Endothelial cell (in vitro differentiated cells): ENCODE data around the gene RHO. TPM values are rescaled to one million over a fixed set of nuclear protein-coding genes. Genes with fewer than 3 reads are reported as not detected.
A peak's percentile ranks its signal among the peaks of the same experiment; 100 is the strongest.

Experiments
- DNase-seq: peaks from one replicate; pipeline ENCODE4 v3.0.0; 2021; ENCODE audit warnings: low spot score
- H3K27ac Mint-ChIP-seq: one replicate; pipeline ENCODE4 v1.8.0; 2021; ENCODE audit warnings: mixed read lengths, inconsistent platforms; ENCODE audit not compliant: unreplicated experiment
- H3K27me3 Mint-ChIP-seq: one replicate; pipeline ENCODE4 v1.8.0; 2021; ENCODE audit warnings: mild to moderate bottlenecking, moderate library complexity, mixed read lengths, inconsistent platforms; ENCODE audit not compliant: unreplicated experiment
- H3K36me3 Mint-ChIP-seq: one replicate; pipeline ENCODE4 v1.8.0; 2021; ENCODE audit warnings: mild to moderate bottlenecking, low read depth, mixed read lengths, inconsistent platforms; ENCODE audit not compliant: unreplicated experiment
- H3K4me1 Mint-ChIP-seq: one replicate; pipeline ENCODE4 v1.8.0; 2021; ENCODE audit warnings: mild to moderate bottlenecking, mixed read lengths, inconsistent platforms; ENCODE audit not compliant: unreplicated experiment
- H3K4me3 Mint-ChIP-seq: one replicate; pipeline ENCODE4 v1.8.0; 2021; ENCODE audit warnings: mild to moderate bottlenecking, mixed read lengths, inconsistent platforms; ENCODE audit not compliant: unreplicated experiment
- H3K9me3 Mint-ChIP-seq: one replicate; pipeline ENCODE4 v1.8.0; 2021; ENCODE audit warnings: mixed read lengths, inconsistent platforms; ENCODE audit not compliant: unreplicated experiment
- CTCF ChIP-seq: fragments of 200-600 bp; sonication (generic); IDR thresholded peaks from one replicate; pipeline ENCODE4 v1.5.0; 2021; ENCODE audit warnings: antibody characterized with exemption; ENCODE audit not compliant: unreplicated experiment
- total RNA-seq: library from RNA; stranded (reverse); fragmentation: NEBNext Ultra II Directional; extraction: Animal tissue kit (Norgen Biotek cat#: 25700); gene quantifications from one replicate; pipeline ENCODE4 v1.2.1, GENCODE V29; 2021; ENCODE audit not compliant: unreplicated experiment

The RHO gene
- total RNA-seq, 1 donor from 2014 or later: not detected

- no peak for TF ChIP-seq CTCF
- Mint-ChIP-seq H3K27me3 (peaks cover 49% of the 10 kb centered on the region), H3K36me3 (peaks cover 45% of the 10 kb centered on the region), H3K9me3 (no peaks in the 10 kb centered on the region), H3K4me3 (peak overlapping the region; percentile 82), H3K27ac (no peak overlapping the region), H3K4me1 (peaks cover 4% of the 10 kb centered on the region)
- DNase-seq: no peak
Observed at GRCh38 chr3:129581623-129582022, 53.2 kb downstream of the RHO start.

- no peak for DNase-seq
- peaks cover 6% of the 10 kb centered on the region for H3K4me1 Mint-ChIP-seq
- H3K36me3 Mint-ChIP-seq: peaks cover 52% of the 10 kb centered on the region
- H3K27ac Mint-ChIP-seq: no peak overlapping the region
- H3K9me3 Mint-ChIP-seq: no peaks in the 10 kb centered on the region
- TF ChIP-seq CTCF: no peak
- no peak overlapping the region for H3K4me3 Mint-ChIP-seq
- peaks cover 41% of the 10 kb centered on the region for H3K27me3 Mint-ChIP-seq
Observed at GRCh38 chr3:129582799-129583198, 54.4 kb downstream of the RHO start.

GRCh38 chr3:129583289-129583688 is 54.9 kb downstream of the RHO start:
- Mint-ChIP-seq H3K4me3 (peak overlapping the region; percentile 37), H3K36me3 (peaks cover 53% of the 10 kb centered on the region), H3K27ac (no peak overlapping the region), H3K4me1 (peaks cover 7% of the 10 kb centered on the region), H3K27me3 (peaks cover 41% of the 10 kb centered on the region), H3K9me3 (no peaks in the 10 kb centered on the region)
- TF ChIP-seq CTCF: no peak
- no peak for DNase-seq

- TF ChIP-seq CTCF: no peak
- peak overlapping the region; percentile 74 for H3K27ac Mint-ChIP-seq
Observed at GRCh38 chr3:129584631-129585030, 56.2 kb downstream of the RHO start.

More at GRCh38 chr3:129584631-129585030, 56.2 kb downstream of the RHO start:
- Mint-ChIP-seq H3K4me3 (peak overlapping the region; percentile 82), H3K4me1 (peaks cover 7% of the 10 kb centered on the region), H3K9me3 (no peaks in the 10 kb centered on the region), H3K36me3 (peaks cover 50% of the 10 kb centered on the region), H3K27me3 (peaks cover 38% of the 10 kb centered on the region)
- DNase-seq: no peak

Other genes starting within 250 kb of the RHO start
- gene HMCES, start 249.8 kb upstream of the RHO start, total RNA-seq: 36.4 TPM
- 0.21 TPM for gene EFCAB12, start 100.0 kb upstream of the RHO start, total RNA-seq
- gene MBD4, start 88.7 kb upstream of the RHO start, total RNA-seq: 30.6 TPM
- 25.1 TPM for gene IFT122, start 88.4 kb upstream of the RHO start, total RNA-seq
- 2.7 TPM for gene H1-8, start 14.5 kb downstream of the RHO start, total RNA-seq
- 1,753 TPM for gene PLXND1, start 78.0 kb downstream of the RHO start, total RNA-seq